ENCODE data around the gene F2. TPM values are rescaled to one million over a fixed set of nuclear protein-coding genes. Genes with fewer than 3 reads are reported as not detected.

F2 gene
- total and polyA plus RNA-seq, 12 donors = 0.50 to 0.61 TPM; not detected in 10

DNA sequence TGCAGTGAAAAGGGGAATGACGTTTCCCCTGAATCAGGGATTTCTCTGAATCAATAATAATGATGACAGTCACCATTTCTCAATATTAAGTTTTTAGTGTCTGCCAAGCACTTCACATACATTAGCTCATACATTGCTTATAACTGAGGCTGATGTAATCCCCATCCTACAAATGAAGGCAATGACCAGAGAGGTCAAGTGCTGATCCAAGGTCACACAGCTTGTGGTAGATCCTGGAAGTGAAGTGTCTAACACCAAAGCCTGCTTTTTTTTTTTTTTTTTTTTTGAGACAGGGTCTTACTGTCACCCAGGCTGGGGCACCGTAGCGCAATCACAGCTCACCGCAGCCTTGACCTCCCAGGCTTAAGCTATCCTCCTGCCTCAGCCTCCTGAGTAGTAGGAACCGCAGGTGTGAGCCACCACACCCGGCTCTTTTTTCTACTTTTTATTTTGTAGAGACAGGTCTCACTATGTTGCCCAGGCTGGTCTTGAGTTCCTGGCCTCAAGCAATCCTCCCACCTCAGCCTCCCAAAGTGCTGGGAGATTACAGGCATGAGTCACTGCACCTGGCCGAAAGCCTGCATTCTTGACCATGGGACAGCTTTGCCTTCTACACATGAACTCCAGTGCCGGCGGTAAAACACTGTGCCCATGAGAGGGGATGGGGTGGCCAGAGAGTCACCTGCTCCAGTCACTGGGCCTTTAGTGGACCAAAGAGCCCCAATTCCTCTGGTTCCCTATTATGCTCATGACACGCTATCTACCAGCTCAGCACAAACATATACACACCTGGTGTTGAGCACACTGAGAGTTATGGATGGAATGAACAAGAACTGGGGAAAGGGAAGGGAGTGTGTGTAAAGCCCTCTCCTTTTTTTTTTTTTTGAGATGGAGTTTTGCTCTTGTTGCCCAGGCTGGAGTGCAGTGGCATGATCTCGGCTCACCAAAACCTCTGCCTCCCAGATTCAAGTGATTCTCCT, 36.0 kb upstream of the F2 start:
- Histone ChIP-seq H3K27ac (peak overlapping the region in 1 of 5 donors; percentile 63), H3K9me3 (replicated peaks in 1 of 3) (no peaks in the 10 kb centered on the region), H3K27me3 (no peaks in the 10 kb centered on the region), H3K4me1 (replicated peaks in 1 of 2) (peaks cover 4 to 26% of the 10 kb centered on the region in 2 donors), H3K36me3 (replicated peaks in 1 of 2) (peaks cover 0 to 75% of the 10 kb centered on the region in 2 donors), H3K4me3 (no peak overlapping the region)
- no peak for TF ChIP-seq POLR2A (IDR thresholded peaks at IDR 0.05)
- TF ChIP-seq, protein P1, sequence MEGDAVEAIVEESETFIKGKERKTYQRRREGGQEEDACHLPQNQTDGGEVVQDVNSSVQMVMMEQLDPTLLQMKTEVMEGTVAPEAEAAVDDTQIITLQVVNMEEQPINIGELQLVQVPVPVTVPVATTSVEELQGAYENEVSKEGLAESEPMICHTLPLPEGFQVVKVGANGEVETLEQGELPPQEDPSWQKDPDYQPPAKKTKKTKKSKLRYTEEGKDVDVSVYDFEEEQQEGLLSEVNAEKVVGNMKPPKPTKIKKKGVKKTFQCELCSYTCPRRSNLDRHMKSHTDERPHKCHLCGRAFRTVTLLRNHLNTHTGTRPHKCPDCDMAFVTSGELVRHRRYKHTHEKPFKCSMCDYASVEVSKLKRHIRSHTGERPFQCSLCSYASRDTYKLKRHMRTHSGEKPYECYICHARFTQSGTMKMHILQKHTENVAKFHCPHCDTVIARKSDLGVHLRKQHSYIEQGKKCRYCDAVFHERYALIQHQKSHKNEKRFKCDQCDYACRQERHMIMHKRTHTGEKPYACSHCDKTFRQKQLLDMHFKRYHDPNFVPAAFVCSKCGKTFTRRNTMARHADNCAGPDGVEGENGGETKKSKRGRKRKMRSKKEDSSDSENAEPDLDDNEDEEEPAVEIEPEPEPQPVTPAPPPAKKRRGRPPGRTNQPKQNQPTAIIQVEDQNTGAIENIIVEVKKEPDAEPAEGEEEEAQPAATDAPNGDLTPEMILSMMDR (IDR thresholded peaks at IDR 0.05) = no peak
- WGBS, 4 donors = 78 to 89% (median 83%) methylated on average over 9 to 11 of the region's 11 CpGs
- intact Hi-C loops (cut with DNase I) = no loop called here
- DNase-seq = peak in 6 of 7 donors; percentile 59 to 84 (median 78)

DNA sequence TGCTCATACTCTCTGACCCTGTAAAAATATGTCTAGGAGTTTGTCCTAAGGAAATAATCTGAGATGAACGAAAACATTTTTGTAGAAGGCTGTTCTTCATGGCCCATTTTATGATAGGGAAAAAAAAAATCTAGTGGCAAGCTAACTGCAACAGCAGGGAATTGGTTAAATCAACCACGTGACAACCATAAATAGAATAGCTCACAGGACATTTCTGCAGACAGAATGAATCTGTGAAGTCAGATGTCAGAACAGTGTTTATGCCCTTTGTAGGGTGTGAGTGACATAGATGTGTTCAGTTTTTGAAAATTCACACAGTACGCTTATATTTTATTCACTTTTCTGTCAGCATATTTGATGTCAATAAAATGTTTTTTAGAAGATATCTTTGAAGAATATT, 34.6 kb upstream of the F2 start:
- intact Hi-C loops (cut with DNase I) = no loop called here
- WGBS, 4 donors = 69 to 77% (median 73%) methylated on average over 3 of the region's 3 CpGs
- Histone ChIP-seq H3K4me3 (no peak overlapping the region), H3K27me3 (no peaks in the 10 kb centered on the region), H3K9me3 (replicated peaks in 1 of 3) (no peaks in the 10 kb centered on the region), H3K4me1 (replicated peaks in 1 of 2) (peaks cover 4 to 27% of the 10 kb centered on the region in 2 donors), H3K27ac (no peak overlapping the region), H3K36me3 (replicated peaks in 1 of 2) (peaks cover 0 to 65% of the 10 kb centered on the region in 2 donors)
- no peak for TF ChIP-seq POLR2A (IDR thresholded peaks at IDR 0.05)
- TF ChIP-seq, protein P1 (IDR thresholded peaks at IDR 0.05) = no peak
- DNase-seq = no peak

DNA sequence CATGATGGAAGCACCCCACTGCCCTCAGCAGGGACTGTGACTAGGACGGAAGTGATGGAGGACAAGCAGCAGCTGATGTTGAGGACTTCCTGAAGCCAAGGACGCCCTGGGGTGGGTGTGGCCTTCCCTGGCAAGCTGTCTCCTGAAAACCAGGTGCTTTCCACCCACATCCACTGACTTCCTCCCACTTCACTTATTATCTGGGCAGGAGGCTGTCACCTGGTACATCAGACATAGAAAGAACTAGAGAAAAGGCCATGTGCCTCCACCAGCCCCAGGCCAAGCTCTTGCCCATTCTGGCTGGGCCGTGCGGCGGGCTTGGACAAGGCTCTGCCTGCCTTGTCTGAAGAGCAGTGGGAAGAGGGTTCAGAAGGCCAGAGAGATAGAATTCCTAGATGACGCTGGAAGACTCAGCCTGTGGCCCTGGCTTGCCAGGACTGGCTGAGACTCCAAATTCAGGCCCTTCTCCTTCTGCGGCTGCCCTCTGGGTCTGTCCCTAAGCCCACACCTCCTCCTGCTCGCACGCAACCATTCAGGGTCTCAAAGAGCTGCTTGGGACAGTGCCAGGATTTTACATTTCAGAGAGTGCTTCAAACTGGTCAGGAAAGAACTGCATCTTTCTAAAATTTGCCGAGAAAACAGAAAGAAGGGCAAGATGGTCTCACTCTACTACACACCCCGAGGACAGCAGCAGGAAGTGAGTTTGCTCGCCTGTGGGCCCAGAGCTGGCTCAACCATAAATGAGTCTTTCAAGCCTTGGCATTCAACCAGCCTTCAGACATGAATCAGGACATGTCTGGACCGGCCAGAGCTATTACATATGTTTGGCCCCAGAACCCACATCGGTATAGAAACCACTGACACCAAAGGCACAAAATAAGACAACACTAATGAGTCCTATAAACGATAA, 31.9 kb upstream of the F2 start:
- no peak for TF ChIP-seq POLR2A (IDR thresholded peaks at IDR 0.05)
- TF ChIP-seq, protein P1 (IDR thresholded peaks at IDR 0.05) = no peak
- no peak overlapping the region for H3K4me3 ChIP-seq
- peaks cover 4 to 27% of the 10 kb centered on the region in 2 donors for H3K4me1 ChIP-seq (replicated peaks in 1 of 2)
- H3K9me3 ChIP-seq (replicated peaks in 1 of 3) = no peaks in the 10 kb centered on the region
- 60 to 68% (median 65%) methylated on average over 14 to 15 of the region's 15 CpGs for WGBS, 4 donors
- peaks cover 0 to 57% of the 10 kb centered on the region in 2 donors for H3K36me3 ChIP-seq (replicated peaks in 1 of 2)
- DNase-seq = peak; percentile 57 to 76 (median 73)
- intact Hi-C loops (cut with DNase I) = no loop called here
- no peaks in the 10 kb centered on the region for H3K27me3 ChIP-seq
- peak overlapping the region in 4 of 5 donors; percentile 43 to 80 (median 60) for H3K27ac ChIP-seq

DNA sequence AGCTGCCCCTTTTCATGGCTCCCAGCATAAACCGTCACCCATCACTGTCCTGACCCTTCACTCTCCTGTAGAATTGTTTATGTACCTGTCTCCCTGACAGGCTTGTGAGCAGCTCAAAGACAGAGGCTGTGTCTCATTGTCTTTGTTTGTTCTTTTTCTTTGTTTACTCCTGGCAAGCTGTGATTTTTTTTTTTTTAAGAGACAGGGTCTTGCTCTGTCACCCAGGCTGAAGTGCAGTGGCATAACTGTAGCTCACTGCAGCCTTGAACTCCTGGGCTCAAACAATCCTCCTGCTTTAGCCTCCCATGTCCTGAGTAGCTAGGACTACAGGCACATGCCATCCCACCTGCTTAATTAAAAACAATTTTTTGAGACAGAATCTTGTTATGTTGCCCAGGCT, 28.3 kb upstream of the F2 start:
- Histone ChIP-seq H3K4me1 (replicated peaks in 1 of 2) (peaks cover 9 to 33% of the 10 kb centered on the region in 2 donors), H3K9me3 (replicated peaks in 1 of 3) (no peaks in the 10 kb centered on the region), H3K4me3 (no peak overlapping the region), H3K36me3 (replicated peaks in 1 of 2) (peaks cover 0 to 76% of the 10 kb centered on the region in 2 donors), H3K27ac (no peak overlapping the region), H3K27me3 (no peaks in the 10 kb centered on the region)
- WGBS, 4 donors = 92 to 100% (median 100%) methylated on average over 1 of the region's 1 CpG
- no peak for DNase-seq
- intact Hi-C loops (cut with DNase I) = no loop called here
- TF ChIP-seq, protein P1 (IDR thresholded peaks at IDR 0.05) = no peak
- no peak for TF ChIP-seq POLR2A (IDR thresholded peaks at IDR 0.05)

Measured in adrenal gland (tissue), 12 donors.